SH-SY5Y (cell line): ENCODE data around the gene PSEN1.

ENCODE experiments used
- GATA2 ChIP-seq: IDR thresholded peaks from 2 replicates; pipeline ENCODE4 v1.6.1; 2011; ENCODE audit warnings: mild to moderate bottlenecking, low read depth, low read length
- GATA3 ChIP-seq: IDR thresholded peaks from 2 replicates; pipeline ENCODE4 v1.6.1; 2011; ENCODE audit warnings: low read depth, mild to moderate bottlenecking, low read length, moderate library complexity

- TF ChIP-seq GATA3 (no peak), GATA2 (no peak)
Observed at GRCh38 chr14:73255693-73256225, 119.5 kb downstream of the PSEN1 start.
